Fibroblast of skin of scalp (primary cell): Measurements from ENCODE around the gene SCARB2.
A peak's percentile ranks its signal among the peaks of the same experiment; 100 is the strongest.

Experiments
- DNase-seq: peaks from one replicate; pipeline ENCODE4 v3.0.0-alpha.2; 2013

The SCARB2 gene

GRCh38 chr4:76226418-76226817 is 12.8 kb upstream of the SCARB2 start:
- DNase-seq: no peak

DNA sequence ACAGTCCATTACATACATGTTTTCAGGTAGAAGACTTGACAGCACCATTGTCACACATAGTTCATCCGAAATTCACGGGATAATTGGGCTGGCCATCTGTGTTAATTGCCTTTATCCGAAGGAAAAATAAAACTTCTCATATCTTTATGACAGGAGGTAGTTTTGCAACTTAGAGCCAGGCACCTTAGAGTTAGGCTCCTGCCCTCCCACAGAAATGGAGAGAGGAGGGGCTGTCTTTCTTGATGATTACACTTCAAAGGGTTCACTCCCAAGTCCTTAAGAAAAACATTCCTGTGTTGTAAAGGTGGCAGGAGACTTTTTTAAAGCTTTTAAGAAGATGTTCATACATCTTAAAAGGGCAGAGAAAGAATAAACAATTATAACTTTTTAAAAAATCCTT is 10.5 kb upstream of the SCARB2 start:
- DNase-seq: no peak

DNA sequence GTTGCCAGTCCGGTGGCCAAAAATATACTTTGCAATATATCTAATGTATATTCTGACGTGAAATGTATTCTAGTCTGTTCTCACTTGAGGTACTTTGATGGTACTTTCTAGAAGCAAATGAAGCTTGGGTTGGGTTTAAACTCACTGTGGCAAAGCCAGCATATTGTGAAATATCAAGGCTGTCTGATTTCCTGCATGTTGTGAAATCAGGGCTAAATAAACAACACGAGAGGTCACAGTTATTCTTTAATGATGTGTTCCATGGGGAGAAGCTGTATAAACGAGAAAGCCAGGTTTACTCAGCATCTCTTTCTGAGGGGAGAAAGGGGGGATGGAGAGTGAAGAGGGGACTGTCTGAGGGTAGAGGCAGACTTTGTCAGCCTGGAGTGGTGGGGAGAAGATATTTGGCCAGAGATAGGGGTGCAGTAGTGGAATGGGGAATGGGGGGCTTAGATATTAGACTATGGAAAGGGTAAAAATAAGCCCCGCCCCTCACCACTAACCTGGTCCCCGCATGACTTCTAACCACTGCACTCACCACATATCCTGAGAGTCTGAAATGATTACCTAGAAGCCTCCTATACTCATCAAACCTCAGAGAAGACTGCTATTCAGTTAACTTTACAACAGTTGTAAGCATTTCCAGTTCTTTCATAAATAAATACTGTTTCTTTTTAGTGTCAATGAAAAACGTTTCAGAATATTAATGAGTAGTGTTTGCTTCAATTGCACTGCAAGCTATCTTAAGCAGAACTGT is 5.9 kb upstream of the SCARB2 start:
- no peak for DNase-seq

GRCh38 chr4:76216975-76217814 is 3.6 kb upstream of the SCARB2 start:
- DNase-seq: no peak

DNA sequence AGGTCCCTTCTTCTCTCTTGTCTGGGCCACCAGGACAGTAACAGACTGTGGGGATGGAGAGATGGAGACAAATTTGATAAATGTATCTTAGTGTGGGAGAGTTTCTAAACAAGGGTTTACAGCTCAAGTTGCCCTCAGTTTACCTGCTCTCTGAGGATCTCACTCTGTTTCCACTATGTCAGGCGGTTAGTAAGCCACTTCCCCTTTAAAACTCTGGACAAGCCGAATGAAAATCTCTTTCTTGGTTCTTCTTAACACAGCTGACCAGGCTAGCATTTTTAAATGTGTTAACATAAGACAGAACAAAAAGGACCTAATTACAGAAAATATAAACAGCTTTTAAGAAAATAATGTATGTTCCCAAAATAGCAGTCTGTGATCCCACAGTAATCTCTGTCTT is 2.9 kb upstream of the SCARB2 start:
- no peak for DNase-seq

- no peak for DNase-seq
Measured at GRCh38 chr4:76215077-76215476, 1.5 kb upstream of the SCARB2 start.

- DNase-seq: no peak
Measured at GRCh38 chr4:76214177-76214675, 602 bp upstream of the SCARB2 start.

DNA sequence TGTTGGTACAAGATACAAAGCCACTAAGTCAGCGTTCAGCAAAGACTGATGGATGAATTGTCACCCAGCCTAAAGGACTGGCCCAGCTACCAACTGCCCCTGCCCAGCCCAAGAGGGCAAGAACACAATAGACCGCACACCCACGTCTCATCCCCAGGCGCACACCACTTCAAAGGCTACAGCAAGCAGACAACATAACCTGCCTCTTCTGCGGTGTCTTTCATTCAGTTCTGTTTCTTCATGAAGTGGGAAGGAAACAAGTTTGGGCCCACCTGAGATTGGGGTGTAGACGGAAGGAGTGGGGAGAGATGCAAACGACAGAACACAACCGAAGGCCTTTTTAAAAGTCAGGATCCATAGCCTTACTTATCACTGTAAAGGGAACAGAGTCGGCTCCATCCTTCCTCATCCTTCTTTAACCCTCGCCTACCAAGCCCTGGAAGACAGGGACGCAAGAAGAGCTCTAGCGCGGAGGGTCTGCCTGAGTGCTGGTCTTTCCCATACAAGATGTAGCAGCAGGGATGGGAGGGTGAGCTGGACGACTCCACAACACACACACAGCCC is 691 bp downstream of the SCARB2 start:
- no peak for DNase-seq

- no peak for DNase-seq
Measured at GRCh38 chr4:76211769-76212708, 1.6 kb downstream of the SCARB2 start.

GRCh38 chr4:76210452-76210851 is 3.2 kb downstream of the SCARB2 start:
- no peak for DNase-seq

DNA sequence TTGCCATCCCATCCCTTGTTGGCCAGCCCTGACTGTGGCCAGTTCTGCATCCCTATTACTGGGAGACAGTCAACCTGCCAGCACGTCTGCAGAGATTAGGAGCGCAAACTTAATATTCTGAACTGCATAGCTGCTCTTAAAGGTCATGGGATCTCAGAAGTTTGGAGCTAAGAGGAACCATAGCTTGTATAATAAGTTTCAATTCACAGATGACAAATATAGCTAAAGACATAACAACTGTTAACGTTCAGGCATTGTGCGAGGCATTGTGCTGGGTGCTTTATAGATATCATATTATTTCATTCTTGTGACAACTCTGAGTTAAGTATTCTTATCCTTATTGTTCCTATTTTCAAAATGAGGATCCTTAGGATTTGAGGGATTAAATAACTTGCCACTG is 3.7 kb downstream of the SCARB2 start:
- DNase-seq: no peak

DNA sequence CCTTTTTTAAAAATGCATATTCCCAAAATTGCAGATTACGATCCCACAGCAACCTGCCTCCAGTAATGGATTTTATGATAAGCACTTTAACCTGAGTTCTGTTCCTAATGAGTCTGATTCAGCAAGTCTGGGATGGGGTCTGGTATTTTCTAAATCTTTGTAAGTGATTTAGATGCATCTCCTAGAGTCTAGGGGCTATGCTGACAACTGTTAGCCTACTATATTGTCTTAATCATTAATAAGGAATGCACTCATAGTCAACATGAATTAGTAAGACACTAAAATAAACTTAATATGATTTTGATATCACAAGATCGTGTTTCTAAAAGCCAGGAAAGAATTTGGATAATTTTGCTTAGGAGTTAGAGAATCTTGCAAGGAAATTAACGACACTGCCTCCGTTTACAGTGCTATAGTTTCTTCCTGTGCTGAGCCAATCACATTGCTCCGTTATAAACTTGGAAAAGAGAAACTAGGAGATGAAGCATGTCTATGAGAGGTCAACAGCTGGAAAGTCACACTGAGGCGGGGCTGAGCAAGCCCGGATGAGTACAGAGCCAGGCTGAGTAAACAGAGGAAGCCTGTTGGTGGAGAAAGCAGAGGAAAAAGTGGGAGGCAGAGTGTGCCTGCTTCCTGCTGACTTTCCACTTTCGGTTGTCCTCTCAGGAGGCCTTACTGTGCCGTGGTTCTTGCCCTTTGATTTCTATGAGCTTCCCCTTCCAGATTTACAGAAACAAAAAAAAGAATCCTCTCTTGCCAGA is 5.4 kb downstream of the SCARB2 start:
- peak; percentile 80 for DNase-seq

- DNase-seq: no peak
Measured at GRCh38 chr4:76207549-76207948, 6.1 kb downstream of the SCARB2 start.

DNA sequence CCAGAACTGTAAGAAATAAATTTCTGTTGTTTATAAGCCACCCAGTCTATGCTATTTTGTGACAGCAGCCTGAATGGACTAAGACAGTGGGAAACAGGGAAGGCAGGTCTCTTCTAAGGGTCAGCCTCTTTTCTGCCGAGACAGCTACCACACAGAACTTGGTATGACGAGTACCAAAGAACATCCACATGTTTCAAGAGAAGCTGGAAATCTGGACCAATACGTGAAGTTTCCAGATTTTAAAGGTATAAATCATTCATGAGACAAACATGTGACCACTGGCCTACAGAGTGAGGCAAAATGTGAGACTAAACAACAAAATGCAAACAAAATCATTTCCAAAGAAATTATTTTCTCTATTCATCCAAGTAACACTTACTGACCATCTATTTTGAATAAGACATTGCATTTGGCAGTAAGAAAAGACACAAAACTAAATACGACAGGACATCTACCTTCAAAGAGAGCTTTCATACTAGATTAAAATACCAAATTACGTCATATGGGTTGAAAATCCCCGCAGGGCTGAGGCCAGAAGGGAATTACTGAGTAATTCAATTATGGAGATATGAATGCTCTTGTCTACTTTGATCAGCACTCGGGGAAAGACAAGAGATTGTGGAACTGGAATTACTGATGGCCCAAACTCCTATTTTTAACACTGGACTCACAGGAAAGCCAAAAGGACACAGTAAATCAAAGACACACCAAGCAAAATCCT is 7.2 kb downstream of the SCARB2 start:
- no peak for DNase-seq

- DNase-seq: no peak
Measured at GRCh38 chr4:76205476-76205875, 8.1 kb downstream of the SCARB2 start.

- no peak for DNase-seq
Measured at GRCh38 chr4:76204936-76205335, 8.7 kb downstream of the SCARB2 start.

- DNase-seq: no peak
Measured at GRCh38 chr4:76203541-76203940, 10.1 kb downstream of the SCARB2 start.

- DNase-seq: no peak
Measured at GRCh38 chr4:76201276-76201675, 12.3 kb downstream of the SCARB2 start.

GRCh38 chr4:76200771-76201231 is 12.8 kb downstream of the SCARB2 start:
- no peak for DNase-seq

DNA sequence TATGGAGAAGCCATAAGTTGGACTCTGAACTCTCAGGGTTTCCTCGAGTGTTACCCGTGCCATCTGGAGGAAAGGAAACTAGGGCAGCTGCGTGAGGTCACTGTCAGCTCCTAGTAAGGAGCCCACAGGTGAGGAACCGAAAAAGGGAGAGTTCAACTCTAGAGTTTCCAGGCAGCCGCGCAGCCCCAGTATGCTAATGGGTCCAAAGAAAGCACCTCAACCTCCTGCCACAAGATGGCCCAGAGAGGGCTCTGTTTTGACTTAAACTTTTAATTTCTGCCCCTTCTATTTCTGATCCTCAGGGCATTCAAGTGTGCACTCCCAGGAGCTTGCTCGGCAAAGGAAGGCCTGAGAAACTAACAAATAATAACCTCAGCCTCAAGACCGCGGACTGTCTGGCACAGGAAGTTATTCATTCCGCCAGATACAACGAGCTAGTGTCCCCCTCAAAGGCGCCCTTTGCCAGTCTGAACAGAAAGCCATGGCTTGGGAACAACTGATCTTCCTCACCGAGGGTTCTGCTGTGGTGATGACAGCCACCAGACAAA is 13.9 kb downstream of the SCARB2 start:
- DNase-seq: no peak
